Testis (tissue), 2 donors: Measurements from ENCODE around the gene PRKCZ.

Experiments used
- POLR2A ChIP-seq: fragments of 450-650 bp; IDR thresholded peaks from one replicate; pipeline ENCODE4 v1.6.1; 2017; ENCODE audit warnings: antibody characterized with exemption, mild to moderate bottlenecking, moderate library complexity
- TF ChIP-seq, protein P1 (sequence below), 3 experiments: fragments of 450-650 bp in 2 of 3; fragments of 200-600 bp in 1 of 3; sonication (generic) in 1 of 3; IDR thresholded peaks; one replicate each; pipeline ENCODE4 v1.5.1; 2016 to 2019; ENCODE audit warnings: antibody characterized with exemption in 3 of 3, mild to moderate bottlenecking in 2 of 3, moderate library complexity in 1 of 3

GRCh38 chr1:2068951-2069350 lies 18.7 kb downstream of the PRKCZ start:
- TF ChIP-seq, protein P1, sequence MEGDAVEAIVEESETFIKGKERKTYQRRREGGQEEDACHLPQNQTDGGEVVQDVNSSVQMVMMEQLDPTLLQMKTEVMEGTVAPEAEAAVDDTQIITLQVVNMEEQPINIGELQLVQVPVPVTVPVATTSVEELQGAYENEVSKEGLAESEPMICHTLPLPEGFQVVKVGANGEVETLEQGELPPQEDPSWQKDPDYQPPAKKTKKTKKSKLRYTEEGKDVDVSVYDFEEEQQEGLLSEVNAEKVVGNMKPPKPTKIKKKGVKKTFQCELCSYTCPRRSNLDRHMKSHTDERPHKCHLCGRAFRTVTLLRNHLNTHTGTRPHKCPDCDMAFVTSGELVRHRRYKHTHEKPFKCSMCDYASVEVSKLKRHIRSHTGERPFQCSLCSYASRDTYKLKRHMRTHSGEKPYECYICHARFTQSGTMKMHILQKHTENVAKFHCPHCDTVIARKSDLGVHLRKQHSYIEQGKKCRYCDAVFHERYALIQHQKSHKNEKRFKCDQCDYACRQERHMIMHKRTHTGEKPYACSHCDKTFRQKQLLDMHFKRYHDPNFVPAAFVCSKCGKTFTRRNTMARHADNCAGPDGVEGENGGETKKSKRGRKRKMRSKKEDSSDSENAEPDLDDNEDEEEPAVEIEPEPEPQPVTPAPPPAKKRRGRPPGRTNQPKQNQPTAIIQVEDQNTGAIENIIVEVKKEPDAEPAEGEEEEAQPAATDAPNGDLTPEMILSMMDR (IDR thresholded peaks at IDR 0.05), result no peak
- no peak for TF ChIP-seq POLR2A
